GM12878 (cell line): ENCODE measurements around the gene WWC2.

Experiments used
- ZNF384 ChIP-seq: IDR thresholded peaks from 2 replicates; pipeline ENCODE4 v1.6.1; 2012; ENCODE audit warnings: low read depth, mild to moderate bottlenecking, low read length, improper control_type of control experiment, borderline replicate concordance
- TF ChIP-seq, protein P1 (sequence below), 3 experiments: IDR thresholded peaks in 2 of 3; conservative IDR thresholded peaks in 1 of 3; 2 replicates each; pipeline ENCODE4 v1.5.1; 2011; ENCODE audit warnings: low read depth in 3 of 3, low read length in 3 of 3, mild to moderate bottlenecking in 3 of 3, control low read depth in 2 of 3, moderate library complexity in 2 of 3, inconsistent platforms in 1 of 3, mixed read lengths in 1 of 3; ENCODE audit not compliant: control insufficient read depth in 2 of 3, insufficient read depth in 1 of 3; ENCODE audit errors: extremely low read depth in 1 of 3
- TF ChIP-seq, protein P2 (sequence below): fragments of 450-650 bp; IDR thresholded peaks from 2 replicates; pipeline ENCODE4 v1.6.1; 2017; ENCODE audit warnings: antibody characterized with exemption, mild to moderate bottlenecking, moderate library complexity

- TF ChIP-seq, protein P1, sequence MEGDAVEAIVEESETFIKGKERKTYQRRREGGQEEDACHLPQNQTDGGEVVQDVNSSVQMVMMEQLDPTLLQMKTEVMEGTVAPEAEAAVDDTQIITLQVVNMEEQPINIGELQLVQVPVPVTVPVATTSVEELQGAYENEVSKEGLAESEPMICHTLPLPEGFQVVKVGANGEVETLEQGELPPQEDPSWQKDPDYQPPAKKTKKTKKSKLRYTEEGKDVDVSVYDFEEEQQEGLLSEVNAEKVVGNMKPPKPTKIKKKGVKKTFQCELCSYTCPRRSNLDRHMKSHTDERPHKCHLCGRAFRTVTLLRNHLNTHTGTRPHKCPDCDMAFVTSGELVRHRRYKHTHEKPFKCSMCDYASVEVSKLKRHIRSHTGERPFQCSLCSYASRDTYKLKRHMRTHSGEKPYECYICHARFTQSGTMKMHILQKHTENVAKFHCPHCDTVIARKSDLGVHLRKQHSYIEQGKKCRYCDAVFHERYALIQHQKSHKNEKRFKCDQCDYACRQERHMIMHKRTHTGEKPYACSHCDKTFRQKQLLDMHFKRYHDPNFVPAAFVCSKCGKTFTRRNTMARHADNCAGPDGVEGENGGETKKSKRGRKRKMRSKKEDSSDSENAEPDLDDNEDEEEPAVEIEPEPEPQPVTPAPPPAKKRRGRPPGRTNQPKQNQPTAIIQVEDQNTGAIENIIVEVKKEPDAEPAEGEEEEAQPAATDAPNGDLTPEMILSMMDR (IDR thresholded peaks at IDR 0.05 in 2 of 3, conservative IDR thresholded peaks at IDR 0.05 in 1 of 3; ENCODE audit: control insufficient read depth in 2 of 3, extremely low read depth in 1 of 3, insufficient read depth in 1 of 3, low read depth in 3 of 3, low read length in 3 of 3): no peak
- TF ChIP-seq, protein P2, sequence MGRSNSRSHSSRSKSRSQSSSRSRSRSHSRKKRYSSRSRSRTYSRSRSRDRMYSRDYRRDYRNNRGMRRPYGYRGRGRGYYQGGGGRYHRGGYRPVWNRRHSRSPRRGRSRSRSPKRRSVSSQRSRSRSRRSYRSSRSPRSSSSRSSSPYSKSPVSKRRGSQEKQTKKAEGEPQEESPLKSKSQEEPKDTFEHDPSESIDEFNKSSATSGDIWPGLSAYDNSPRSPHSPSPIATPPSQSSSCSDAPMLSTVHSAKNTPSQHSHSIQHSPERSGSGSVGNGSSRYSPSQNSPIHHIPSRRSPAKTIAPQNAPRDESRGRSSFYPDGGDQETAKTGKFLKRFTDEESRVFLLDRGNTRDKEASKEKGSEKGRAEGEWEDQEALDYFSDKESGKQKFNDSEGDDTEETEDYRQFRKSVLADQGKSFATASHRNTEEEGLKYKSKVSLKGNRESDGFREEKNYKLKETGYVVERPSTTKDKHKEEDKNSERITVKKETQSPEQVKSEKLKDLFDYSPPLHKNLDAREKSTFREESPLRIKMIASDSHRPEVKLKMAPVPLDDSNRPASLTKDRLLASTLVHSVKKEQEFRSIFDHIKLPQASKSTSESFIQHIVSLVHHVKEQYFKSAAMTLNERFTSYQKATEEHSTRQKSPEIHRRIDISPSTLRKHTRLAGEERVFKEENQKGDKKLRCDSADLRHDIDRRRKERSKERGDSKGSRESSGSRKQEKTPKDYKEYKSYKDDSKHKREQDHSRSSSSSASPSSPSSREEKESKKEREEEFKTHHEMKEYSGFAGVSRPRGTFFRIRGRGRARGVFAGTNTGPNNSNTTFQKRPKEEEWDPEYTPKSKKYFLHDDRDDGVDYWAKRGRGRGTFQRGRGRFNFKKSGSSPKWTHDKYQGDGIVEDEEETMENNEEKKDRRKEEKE: no peak
- no peak for TF ChIP-seq ZNF384
Measured at GRCh38 chr4:183147196-183147595, 48.1 kb downstream of the WWC2 start.
